Measurements from ENCODE around the gene MRPL54.

The MRPL54 gene

GRCh38 chr19:3732108-3732507, 30.4 kb upstream of the MRPL54 start:
- DNase-seq (ENCODE audit: low read depth in 2 of 2), result no peak
- TF ChIP-seq CTCF (IDR thresholded peaks at IDR 0.05; ENCODE audit: low read depth, low read length), result no peak
- no peak overlapping the region for H3K4me3 ChIP-seq (replicated peaks in 1 of 2; ENCODE audit: low read depth in 2 of 2, low read length in 2 of 2)

- H3K4me3 ChIP-seq (replicated peaks in 1 of 2; ENCODE audit: low read depth in 2 of 2, low read length in 2 of 2), result no peak overlapping the region
- no peak for TF ChIP-seq CTCF (IDR thresholded peaks at IDR 0.05; ENCODE audit: low read depth, low read length)
- no peak for DNase-seq (ENCODE audit: low read depth in 2 of 2)
Measured at GRCh38 chr19:3733549-3734309, 28.8 kb upstream of the MRPL54 start.

DNA sequence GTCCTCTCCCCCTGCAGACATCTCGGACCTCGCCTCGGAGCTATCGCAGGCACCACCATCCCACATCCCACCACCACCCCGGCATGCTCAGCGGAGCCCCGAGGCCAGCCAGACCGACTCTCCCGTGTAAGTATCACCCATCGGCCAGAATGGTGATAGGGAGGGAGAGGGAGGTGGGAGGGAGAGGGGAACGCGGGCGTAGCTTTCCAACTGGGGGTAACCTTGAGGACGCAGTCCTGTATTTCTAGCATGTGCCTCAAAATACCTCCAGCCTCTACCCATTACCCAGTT, 28.2 kb upstream of the MRPL54 start:
- TF ChIP-seq CTCF (IDR thresholded peaks at IDR 0.05; ENCODE audit: low read depth, low read length), result no peak
- no peak for DNase-seq (ENCODE audit: low read depth in 2 of 2)
- H3K4me3 ChIP-seq (replicated peaks in 1 of 2; ENCODE audit: low read depth in 2 of 2, low read length in 2 of 2), result no peak overlapping the region

GRCh38 chr19:3736106-3736724, 26.3 kb upstream of the MRPL54 start:
- no peak for TF ChIP-seq CTCF (IDR thresholded peaks at IDR 0.05; ENCODE audit: low read depth, low read length)
- no peak for DNase-seq (ENCODE audit: low read depth in 2 of 2)
- no peak overlapping the region for H3K4me3 ChIP-seq (replicated peaks in 1 of 2; ENCODE audit: low read depth in 2 of 2, low read length in 2 of 2)

DNA sequence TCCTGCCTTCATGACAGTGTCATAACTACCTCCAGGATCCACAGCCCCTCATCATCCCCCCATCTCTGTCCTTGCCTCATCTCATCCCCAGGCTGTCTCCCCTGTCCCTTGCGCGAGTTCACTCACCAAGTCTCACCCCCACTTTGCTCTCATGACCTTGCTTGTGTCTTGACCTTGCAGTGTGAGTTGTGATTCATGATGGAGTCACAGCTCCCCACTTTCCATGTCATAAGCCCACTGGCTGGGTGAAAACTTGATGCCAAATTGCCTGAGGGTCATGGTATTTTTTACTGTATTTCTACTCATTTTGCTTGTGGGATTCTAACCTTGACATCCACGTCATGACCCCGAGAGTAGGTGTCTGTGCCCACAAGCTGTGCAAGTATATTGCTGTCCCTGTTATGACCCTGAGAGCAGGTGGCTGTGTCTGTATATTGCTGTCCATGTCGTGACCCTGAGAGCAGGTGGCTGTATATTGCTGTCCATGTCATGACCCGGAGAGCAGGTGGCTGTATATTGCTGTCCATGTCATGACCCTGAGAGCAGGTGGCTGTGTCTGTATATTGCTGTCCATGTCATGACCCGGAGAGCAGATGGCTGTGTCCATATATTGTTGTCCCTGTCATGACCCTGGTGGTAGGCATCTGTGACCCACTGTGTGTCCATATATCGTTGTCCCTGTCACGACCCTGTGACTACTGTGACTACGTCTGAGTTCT, 24.8 kb upstream of the MRPL54 start:
- DNase-seq (ENCODE audit: low read depth in 2 of 2), result no peak
- TF ChIP-seq CTCF (IDR thresholded peaks at IDR 0.05; ENCODE audit: low read depth, low read length), result no peak
- no peak overlapping the region for H3K4me3 ChIP-seq (replicated peaks in 1 of 2; ENCODE audit: low read depth in 2 of 2, low read length in 2 of 2)

DNA sequence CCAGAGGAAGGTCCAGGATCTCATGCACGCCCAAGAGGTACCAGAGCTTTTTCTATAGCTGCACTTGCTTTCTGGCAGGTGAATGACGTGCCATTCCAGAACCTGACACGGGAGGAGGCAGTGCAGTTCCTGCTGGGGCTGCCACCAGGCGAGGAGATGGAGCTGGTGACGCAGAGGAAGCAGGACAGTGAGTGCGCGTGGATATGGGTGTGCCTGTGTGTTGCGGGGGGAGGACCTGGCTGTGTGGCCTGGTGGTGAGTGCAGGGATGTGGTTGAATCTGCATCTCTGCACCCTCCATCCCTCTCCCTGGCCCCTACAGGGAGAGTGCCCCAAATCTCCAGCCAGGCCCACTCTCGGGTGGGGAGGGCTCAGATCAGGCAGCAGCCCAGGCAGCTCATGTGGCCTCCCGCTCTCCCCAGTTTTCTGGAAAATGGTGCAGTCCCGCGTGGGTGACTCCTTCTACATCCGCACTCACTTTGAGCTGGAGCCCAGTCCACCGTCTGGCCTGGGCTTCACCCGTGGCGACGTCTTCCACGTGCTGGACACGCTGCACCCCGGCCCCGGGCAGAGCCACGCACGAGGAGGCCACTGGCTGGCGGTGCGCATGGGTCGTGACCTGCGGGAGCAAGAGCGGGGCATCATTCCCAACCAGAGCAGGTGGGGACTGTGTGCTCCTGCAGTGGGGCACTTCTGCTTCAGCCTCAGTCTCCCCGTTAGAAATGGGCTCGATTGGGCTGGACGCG, 23.8 kb upstream of the MRPL54 start:
- H3K4me3 ChIP-seq (replicated peaks in 1 of 2; ENCODE audit: low read depth in 2 of 2, low read length in 2 of 2), result no peak overlapping the region
- DNase-seq (ENCODE audit: low read depth in 2 of 2), result no peak
- no peak for TF ChIP-seq CTCF (IDR thresholded peaks at IDR 0.05; ENCODE audit: low read depth, low read length)
